WTC11 (cell line): Measurements from ENCODE around the gene SDR42E2. TPM values are rescaled to one million over a fixed set of nuclear protein-coding genes. Genes with fewer than 3 reads are reported as not detected.

Experiments used
- ATAC-seq: fragments of 200-7000 bp; cut with Tn5 transposase; 2 replicates; pipeline ENCODE4 v1.10.0; 2021; ENCODE audit warnings: mild to moderate bottlenecking, moderate library complexity
- CTCF ChIA-PET: fragments of 300-600 bp; sonication (Branson Sonifier 250); formaldehyde crosslinking; loops from one replicate; lab custom pipeline; 2021; ENCODE audit warnings: antibody characterized with exemption; lab: Charles Lee
- POLR2A ChIA-PET: fragments of 350-600 bp; sonication (Branson Sonifier 250); formaldehyde crosslinking; loops from one replicate; lab custom pipeline; 2021; ENCODE audit warnings: antibody characterized with exemption; lab: Charles Lee
- DNase-seq: peaks from one replicate; pipeline ENCODE4 v3.0.0; 2021; ENCODE audit warnings: low spot score
- H3K27ac Mint-ChIP-seq: 2 replicates; pipeline ENCODE4 v1.8.0; 2021; ENCODE audit warnings: mixed read lengths
- H3K27me3 Mint-ChIP-seq: 2 replicates; pipeline ENCODE4 v1.8.0; 2021; ENCODE audit warnings: low read depth, mild to moderate bottlenecking, moderate library complexity, mixed read lengths
- H3K36me3 Mint-ChIP-seq: 2 replicates; pipeline ENCODE4 v1.8.0; 2021; ENCODE audit warnings: mixed read lengths
- H3K4me1 Mint-ChIP-seq: 2 replicates; pipeline ENCODE4 v1.8.0; 2022; ENCODE audit warnings: mixed read lengths
- H3K4me3 Mint-ChIP-seq: 2 replicates; pipeline ENCODE4 v1.8.0; 2021; ENCODE audit warnings: mild to moderate bottlenecking, moderate library complexity, mixed read lengths
- H3K9me3 Mint-ChIP-seq: 2 replicates; pipeline ENCODE4 v1.8.0; 2021; ENCODE audit warnings: mixed read lengths
- ARID4B ChIP-seq: sonication (generic); formaldehyde crosslinking; IDR thresholded peaks from 2 replicates; pipeline ENCODE4 v1.8.0; 2023; ENCODE audit warnings: missing genetic modification reagents, mild to moderate bottlenecking, borderline replicate concordance
- CDX4 ChIP-seq: fragments of 250-450 bp; sonication (Bioruptor Pico); IDR thresholded peaks from 2 replicates; pipeline ENCODE4 v1.9.0; 2021; ENCODE audit warnings: moderate library complexity, mild to moderate bottlenecking, inconsistent platforms, borderline replicate concordance
- CTCF ChIP-seq: fragments of 200-600 bp; IDR thresholded peaks from 2 replicates; pipeline ENCODE4 v1.8.0; 2022; ENCODE audit warnings: antibody characterized with exemption
- MLX ChIP-seq: sonication (generic); formaldehyde crosslinking; IDR thresholded peaks from 2 replicates; pipeline ENCODE4 v1.8.1; 2023; ENCODE audit warnings: mild to moderate bottlenecking, missing genetic modification reagents, moderate library complexity
- NFYB ChIP-seq: sonication (generic); formaldehyde crosslinking; conservative IDR thresholded peaks from 2 replicates; pipeline ENCODE4 v1.8.0; 2022; ENCODE audit warnings: low read depth, missing genetic modification reagents
- NR1H2 ChIP-seq: sonication (generic); formaldehyde crosslinking; IDR thresholded peaks from 2 replicates; pipeline ENCODE4 v1.9.0; 2021; ENCODE audit warnings: mild to moderate bottlenecking, moderate library complexity, missing genetic modification reagents
- PRRX2 ChIP-seq: fragments of 250-450 bp; sonication (Bioruptor Pico); IDR thresholded peaks from 2 replicates; pipeline ENCODE4 v1.8.0; 2021; ENCODE audit warnings: mild to moderate bottlenecking
- SP1 ChIP-seq: sonication (generic); formaldehyde crosslinking; conservative IDR thresholded peaks from 2 replicates; pipeline ENCODE4 v1.8.1; 2022; ENCODE audit warnings: missing genetic modification reagents
- ZNF532 ChIP-seq: fragments of 250-450 bp; sonication (Bioruptor Pico); IDR thresholded peaks from 2 replicates; pipeline ENCODE4 v1.9.0; 2021; ENCODE audit warnings: mild to moderate bottlenecking, borderline replicate concordance
- total RNA-seq: library from RNA; stranded (reverse); gene quantifications from 3 replicates; pipeline ENCODE4 v1.2.3, GENCODE V29; 2021

Gene SDR42E2
- total RNA-seq, 1 experiment from 2014 or later = 0.13 TPM

- CTCF ChIA-PET = interaction anchor here (0.9 to 2.9 kb wide), 10 partner anchors 8 to 182 kb away, joined by 3 to 11 read pairs (median 4); partner anchors contain the start of gene MOSMO
- no peak overlapping the region for H3K4me3 Mint-ChIP-seq
- no peak for DNase-seq
- no peaks in the 10 kb centered on the region for H3K36me3 Mint-ChIP-seq
- no peak for TF ChIP-seq MLX (CRISPR knock-in tag)
- TF ChIP-seq NFYB (CRISPR knock-in tag) = no peak
- no peak for TF ChIP-seq PRRX2
- no peak for TF ChIP-seq NR1H2
- H3K27me3 Mint-ChIP-seq = no peaks in the 10 kb centered on the region
- H3K4me1 Mint-ChIP-seq = peaks cover 7% of the 10 kb centered on the region; the same call in 1 of the 2 replicates
- H3K27ac Mint-ChIP-seq = no peak overlapping the region
- POLR2A ChIA-PET = no interaction called here
- no peak for ATAC-seq
- no peaks in the 10 kb centered on the region for H3K9me3 Mint-ChIP-seq
Measured at GRCh38 chr16:22183335-22183734, 21.0 kb downstream of the SDR42E2 start.

- peaks cover 5% of the 10 kb centered on the region for H3K27me3 Mint-ChIP-seq
- CTCF ChIA-PET = interaction anchor here (0.6 to 2.9 kb wide), 24 partner anchors 9 to 182 kb away, joined by 3 to 11 read pairs (median 4); partner anchors contain the start of gene MOSMO
- no peak overlapping the region for H3K27ac Mint-ChIP-seq
- TF ChIP-seq CDX4 (CRISPR knock-in tag) (no peak), CTCF (peak; percentile 21; the same call in 1 of the 2 replicates), ARID4B (CRISPR knock-in tag) (no peak), ZNF532 (CRISPR knock-in tag) (no peak), SP1 (CRISPR knock-in tag) (no peak)
- ATAC-seq = peak; percentile 59
- DNase-seq = peak; percentile 70
- H3K36me3 Mint-ChIP-seq = no peaks in the 10 kb centered on the region
- H3K9me3 Mint-ChIP-seq = no peaks in the 10 kb centered on the region
- POLR2A ChIA-PET = no interaction called here
- H3K4me3 Mint-ChIP-seq = no peak overlapping the region
- H3K4me1 Mint-ChIP-seq = peaks cover 13% of the 10 kb centered on the region
Measured at GRCh38 chr16:22183901-22184614, 21.8 kb downstream of the SDR42E2 start.
